NCI-H524 (cell line): ENCODE data around the gene HSP90AB1.

Source experiments
- DNase-seq, 2 experiments: peaks; one replicate each; lab custom pipeline; 2025; lab: John Stamatoyannopoulos, UW

The HSP90AB1 gene

DNA sequence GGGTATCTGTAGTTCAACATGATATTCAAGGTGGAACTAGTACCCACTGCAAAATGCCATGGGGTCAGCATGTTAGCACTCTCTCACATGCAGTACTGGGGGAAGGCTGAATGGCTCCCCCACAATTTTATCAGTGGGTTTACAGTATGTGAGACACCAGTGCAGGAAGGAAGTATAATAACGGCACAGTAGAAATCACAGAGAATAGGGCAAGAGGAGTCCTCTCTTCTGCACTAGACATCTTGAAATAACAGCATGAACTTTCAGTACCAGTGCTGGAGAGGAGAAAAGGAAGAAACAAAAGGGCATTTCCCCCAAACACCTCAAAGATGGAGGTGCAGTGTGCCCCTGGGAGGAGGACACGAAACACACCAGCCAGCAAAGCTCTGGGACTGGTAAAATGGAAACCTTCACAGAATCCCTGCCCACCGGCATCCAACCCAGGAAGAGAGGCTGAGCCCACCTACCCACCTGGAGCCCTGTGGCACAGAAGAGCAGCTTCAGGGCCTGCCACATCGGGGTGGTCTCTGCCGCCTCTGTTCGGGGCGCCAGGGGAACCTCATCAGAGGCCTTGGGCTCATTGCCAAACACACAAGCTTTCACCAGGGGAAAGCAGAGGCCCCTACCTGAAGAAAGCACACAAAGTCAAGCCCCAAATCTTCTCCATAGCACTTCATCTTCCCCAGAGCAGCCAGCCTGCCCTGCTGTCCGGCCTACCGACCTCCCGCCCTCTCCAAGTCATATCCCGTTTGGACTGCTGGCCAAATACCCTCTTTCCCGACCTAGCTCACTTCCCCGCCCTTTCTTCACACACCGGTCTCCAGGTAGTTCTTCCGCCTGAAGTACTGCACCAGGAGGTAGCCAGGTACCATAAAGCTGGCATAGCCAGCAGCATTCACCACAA is 9.2 kb downstream of the HSP90AB1 start:
- DNase-seq = no peak

DNA sequence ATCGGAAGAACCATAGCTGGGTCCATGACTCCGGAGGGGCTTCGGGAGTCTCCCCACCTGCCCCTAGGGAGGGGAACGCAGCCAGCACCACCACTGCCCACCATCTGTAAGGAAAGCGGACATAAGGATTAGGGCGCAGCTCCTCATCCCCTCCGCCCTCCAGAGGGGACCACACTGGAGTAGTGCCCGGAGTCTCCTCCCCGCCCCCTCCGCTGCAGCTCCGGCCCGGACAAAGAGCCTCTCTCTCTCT is 9.8 kb downstream of the HSP90AB1 start:
- DNase-seq = no peak

DNA sequence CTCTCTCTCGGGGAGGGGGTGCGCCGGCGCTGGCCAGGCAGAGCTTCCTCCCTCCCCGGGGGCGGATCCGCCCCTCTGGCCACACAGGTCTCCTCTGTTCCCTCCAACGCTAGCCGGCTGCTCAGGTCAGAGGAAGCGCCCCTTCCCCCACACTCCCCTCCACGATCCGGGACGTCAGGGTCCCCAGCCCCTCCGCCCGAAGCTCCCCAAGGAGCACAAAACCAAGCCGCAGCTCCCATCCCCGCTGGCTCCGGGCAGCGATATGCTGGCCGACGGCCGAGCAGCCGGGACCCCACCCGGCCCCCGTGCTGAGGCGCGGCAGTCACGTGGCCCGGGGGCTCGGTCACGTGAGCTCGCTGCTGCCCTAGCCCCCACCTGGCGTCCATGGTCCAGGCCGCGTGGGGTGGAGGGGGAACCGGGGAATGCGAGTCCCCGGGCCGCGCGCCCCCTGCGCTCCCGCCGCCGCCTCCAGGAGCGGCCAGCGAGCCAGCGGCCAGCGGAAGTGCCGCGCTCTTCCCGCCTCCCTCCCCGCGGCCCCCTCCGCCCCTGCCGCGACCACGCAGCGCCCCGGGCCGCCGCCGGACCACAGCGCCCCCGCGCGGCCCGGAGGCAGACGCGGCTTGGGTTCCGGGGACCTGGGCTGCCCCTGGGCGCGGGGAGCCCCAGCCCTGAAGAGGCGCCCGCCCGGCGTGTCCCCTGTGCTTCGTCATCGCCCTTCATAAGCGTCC is 10.3 kb downstream of the HSP90AB1 start, which contains the start of gene SLC35B2:
Gene SLC35B2, minus strand, starts transcription at position 504 of the 728 bp plus-strand sequence. Its CDS starts 118 bp downstream, at position 386.
- DNase-seq = peak; percentile 31 to 62

DNA sequence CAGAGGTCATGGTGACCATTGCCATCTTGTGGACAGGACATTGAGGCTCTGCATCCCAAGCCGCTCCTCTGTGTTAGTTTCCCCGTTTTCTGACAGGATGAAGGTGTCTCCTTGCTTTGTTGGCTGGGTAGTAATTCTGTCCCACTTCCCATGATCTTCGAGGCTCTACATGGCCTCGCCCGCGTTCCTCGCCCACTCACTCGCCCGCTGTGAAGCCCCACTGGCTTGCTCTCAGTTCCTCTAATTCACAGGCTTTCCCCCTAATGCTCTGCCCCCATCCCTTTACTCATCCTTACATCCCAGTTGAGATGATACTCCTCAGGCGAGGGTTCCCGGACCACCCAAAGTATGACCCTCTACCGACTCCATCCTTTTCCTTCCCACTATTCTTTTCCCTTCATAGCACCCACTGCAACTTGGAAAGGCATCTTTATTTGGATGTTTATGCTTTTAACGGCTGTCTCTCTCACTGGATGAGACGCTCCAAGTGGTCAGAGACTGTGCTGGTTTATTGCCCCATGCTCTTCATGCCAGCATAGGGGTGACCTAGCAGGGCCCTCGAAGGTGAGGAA is 10.9 kb downstream of the HSP90AB1 start:
- peak in 1 of 2 experiments; percentile 19 for DNase-seq

DNA sequence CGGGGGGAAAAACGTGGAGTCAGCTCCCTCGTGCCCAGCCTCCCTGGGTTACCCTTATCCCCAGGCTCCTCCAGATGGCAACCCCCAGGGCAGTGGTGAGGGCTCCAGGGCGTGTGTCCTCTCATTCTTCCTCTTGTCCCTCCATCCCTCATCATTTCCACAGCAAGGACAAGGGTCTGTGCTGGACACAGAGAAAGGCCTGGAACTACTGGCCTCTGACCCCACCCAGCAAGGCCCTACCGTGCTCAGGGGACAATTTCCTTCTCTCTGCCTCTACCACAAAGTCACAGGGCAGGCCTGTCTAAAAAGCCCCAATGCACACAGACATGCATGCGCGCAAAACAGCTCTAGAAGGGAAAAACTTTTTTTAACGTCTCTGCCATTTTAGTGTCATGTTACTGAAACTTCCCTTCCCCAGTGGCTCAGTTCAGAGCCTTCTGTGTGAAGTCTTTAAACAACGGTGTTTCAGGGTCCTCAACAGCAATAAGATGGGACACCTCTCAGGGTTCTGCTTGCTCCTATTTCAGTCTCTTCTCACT is 11.5 kb downstream of the HSP90AB1 start:
- DNase-seq = no peak

DNA sequence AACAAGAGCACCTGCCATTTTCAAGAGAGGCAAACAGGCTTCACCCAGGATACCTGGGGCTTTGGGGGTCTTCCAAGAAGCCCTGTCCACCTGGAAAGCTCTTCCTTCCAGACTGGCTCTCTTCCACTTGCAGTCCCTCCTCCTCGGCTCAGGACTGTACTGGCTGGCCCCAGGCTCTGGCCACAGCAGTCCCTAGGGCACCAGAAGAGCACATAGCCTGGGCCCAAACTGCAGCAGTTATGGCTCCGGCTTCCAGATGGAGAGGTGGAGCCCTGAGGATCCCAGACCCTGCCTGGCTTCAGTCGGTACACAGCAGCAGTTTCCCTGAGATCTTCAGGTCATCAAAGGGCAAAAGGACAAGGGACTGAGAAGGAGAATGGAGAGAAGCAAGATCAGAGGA is 12.0 kb downstream of the HSP90AB1 start:
- no peak for DNase-seq

DNA sequence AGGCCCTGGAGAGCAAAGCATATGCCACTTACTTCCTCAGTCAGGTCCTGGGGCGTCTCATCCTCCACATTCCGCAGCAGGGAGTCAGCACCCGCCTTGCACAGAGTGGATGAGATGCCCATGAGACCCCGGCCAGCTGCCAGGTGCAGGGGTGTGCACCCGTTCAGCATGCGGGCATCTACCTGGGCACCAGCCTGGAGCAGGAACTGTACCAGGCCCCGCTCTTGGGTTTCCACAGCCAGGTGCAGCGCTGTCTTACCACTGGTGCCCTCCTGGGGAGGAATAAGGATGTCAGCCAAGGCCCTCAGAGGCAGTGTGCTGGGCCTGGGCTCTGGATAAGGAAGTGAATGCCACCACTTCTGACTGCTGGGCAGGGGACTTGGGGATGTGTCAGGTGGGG is 13.1 kb downstream of the HSP90AB1 start:
- DNase-seq = no peak

DNA sequence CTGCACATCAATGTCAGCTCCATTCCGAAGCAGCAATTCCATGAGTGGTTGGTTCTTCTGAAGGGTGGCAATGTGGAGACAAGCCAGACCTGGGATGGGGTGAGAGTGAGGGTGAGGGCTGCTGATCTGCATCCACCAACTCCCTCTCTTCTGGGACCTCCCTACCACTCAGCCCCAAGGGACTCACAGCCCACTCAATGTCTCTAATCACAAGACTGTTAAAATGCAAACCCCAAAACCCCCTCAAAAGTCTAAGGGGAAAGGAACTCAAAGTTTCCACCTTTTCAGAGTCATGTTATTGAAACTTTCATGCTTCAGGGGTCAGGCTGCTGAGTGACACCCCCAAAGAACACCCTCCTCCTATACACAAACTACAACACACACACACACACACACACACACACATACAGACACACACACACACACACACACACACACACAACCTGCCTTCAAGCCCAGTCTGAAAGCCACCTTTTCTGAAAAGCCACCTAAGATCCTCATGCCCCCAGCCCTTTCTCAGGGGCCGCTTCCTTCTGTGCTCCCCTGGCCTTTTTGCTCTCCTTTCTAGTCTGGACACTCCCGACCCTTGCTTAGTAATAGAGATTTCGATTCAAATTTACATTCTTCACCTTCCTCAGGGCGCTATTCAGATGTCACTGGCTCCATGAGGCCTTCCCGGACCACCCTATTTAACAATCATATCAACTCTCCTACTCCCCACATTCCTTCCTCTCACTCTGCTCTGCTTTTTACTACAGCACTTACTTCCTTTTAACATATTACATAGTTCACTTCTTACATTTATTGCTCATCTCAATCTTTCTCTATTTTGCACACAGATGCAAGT is 13.8 kb downstream of the HSP90AB1 start:
- no peak for DNase-seq

DNA sequence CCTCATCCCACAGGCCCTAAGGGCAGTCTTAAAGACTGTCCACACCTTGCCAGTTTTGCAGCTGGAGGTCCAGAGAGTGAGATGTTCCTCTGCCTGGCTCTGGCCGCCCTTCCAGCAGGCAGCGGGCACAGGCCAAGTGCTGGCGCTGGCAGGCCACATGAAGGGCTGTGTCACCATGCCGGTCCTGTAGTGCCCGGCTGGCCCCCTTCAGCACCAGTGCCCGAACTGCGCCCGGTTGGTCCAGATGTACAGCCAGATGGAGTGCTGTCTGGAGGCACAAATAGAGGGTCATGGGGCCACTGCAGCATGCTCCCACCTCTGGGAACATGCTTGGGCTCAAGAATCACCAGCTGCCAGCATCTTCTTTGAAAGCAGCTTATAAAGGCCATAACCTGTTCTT is 14.7 kb downstream of the HSP90AB1 start:
- peak; percentile 78 to 81 for DNase-seq

DNA sequence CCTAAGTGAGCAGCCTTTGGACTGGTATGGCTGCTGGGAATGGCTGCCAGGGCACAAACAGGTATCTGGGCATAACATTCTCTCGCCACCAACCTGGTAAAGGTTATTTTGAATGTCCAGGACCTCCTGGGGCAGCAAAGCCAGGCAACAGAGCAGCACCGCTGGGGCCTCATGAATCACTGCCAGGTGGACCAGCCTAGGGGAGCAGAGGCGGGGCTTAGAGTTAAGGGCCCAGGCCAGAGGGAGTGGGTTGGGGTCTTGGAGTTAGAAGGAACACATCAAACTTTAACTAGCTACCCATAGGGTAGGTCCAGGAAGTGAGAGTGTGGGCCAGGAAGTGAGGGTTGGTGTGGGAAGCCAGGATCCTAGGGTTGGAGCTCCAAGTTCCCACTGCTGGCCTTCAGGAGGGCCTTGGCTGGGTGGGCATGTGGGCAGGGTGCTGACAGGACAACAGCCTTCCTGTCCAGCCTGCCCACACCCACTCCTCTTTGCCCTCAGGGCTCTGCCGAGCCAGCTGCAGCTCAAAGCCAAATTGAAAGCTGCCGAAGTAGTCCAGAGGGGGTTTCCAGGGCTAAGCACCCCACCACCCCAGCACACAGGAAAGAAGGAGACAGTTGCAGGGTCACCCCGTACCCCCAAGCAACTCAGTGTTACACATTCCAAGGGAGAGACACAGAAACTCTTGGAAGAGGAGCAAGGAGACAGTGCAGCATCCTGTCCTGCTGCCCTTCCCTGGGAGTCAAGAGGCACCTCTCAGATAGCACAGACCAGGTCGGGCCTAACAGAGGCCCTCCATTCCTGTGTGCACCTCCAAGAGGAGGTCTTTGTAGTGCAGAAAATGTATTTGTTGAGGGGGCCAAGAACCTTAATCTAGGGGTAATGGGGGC is 15.8 kb downstream of the HSP90AB1 start:
- no peak for DNase-seq

DNA sequence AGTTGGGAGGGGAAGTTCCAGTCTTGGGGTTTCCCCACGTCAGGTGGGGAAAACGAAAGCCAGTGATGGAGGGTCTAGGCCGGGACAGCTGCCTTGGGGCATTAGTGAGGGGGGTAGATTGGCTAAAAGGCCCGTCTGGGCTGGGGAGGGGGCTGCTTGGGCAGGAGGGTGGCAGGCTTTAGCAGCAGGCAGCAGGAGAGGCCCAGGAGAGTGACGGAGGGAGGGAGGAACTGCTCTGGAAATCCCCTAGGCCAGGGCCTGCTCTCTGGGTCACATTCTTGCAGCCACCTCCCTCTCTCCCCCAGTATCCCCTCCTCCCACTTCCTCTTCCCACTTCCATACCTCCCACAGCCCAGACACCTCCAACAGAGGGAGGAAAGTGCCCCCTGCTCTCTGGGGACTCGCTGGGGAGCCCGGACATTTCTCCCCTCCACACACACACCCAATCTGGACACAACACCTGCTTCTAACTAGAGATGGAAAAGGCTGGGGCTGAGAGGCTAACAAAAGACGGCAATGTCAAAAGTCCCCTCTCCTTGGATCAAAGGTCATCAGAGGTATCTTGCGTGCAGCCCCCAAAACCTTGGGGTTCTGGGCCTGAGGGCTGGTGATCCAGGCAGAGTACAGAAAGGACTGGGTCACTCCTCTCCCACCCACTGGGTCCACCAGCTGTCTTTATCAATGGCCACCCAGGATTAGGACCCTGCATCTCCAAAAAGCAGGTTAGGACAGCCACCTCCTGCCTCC is 16.6 kb downstream of the HSP90AB1 start:
- no peak for DNase-seq

DNA sequence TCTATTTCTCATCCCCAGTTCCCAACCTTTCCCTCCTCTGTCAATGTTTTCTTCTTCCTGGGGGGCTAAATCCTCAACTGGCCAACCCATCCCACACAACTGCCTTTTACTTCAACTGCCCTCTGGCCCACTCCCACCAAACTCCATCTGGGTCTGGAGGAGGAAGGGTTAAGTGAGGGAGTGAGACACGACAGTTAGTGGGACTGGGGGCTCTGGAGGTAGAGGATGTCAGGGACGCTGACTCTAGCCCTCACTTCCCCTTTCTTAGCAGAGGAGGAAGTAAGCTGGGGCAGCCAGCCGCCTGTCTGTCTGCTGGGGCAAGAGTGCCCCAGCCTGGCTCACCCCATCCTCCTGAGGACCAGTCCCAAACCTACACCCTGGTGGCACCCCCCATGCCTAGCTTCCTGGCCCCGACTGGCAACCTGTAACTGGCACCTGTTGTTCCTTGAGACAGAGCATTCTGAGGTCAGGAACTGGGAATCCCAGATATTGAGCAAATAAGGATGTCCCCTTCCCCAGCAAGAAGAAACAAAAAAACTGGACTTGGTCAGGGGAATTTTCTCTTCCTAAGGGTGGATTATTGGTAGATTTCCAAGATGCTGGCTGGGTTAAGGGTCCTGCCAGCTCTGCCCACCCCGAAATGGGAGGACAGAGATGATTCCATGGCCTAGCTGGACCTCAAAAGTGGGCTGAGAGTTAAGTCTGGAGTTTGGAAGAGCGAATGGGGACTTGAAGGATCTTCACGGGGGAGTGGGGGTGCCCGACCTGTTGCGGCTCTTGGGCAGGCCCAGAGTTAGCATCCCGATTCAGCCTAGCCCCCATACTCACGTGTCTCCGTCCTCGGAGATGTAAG is 17.5 kb downstream of the HSP90AB1 start:
- no peak for DNase-seq

DNA sequence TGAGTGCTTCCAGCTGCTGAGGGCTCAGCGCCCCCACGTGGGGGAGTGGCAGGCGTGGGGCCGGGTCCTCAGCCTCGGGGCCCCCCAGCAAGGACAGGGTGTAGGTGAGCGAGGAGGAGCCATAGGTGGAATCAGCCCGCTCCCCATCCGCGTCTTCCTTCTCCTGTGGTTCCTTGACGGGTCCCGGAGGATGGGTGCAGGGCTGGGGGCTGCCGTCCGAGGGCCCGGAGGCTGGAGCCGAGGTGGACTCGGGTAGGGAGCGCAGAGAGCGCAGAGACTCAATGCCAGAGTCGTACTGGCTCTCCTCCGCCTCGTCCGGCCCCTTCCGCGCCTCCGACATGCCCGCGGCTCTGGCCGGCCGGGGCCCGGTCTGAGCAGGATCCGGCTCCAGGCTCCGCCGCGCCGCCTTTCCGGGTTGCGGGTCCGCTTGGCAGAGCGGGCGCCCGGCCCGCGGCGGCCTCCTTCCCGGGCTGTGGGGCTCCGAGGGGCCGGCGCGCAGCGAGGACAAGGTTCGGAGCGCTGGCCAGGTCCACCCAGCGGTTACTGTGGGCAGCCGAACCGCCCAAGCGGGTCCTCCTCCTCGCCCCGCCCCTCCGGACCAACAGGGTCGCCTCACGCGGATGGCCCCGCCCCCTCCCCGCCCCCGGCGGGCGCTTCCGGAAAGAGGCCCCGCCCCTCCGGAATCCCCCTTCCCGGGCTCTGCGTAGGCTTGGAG is 18.3 kb downstream of the HSP90AB1 start, which contains the start of gene NFKBIE:
Gene NFKBIE, minus strand, starts transcription at position 545 of the 715 bp plus-strand sequence. Its CDS starts 205 bp downstream, at position 340.
- peak; percentile 73 to 87 for DNase-seq

DNA sequence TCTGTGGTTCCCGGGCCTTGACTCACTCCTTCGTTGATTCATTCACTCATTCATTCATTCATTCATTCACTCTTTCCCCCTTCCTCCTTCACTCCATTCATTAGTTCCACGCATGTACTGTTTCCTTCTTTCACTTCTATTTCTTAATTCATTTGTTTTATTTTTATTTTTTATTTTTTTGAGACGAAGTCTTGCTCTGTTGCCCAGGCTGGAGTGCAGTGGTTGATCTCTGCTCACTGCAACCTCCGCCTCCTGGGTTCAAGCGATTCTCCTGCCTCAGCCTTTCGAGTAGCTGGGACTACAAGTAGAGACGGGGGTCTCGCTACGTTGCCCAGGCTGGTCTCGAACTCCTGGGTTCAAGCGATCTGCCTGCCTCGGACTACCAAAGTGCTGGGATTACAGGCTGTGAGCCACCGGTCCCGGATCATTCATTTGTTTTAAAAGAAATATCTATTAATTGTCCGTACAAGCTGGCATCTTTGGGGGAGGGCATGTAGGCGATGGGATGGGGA is 18.9 kb downstream of the HSP90AB1 start:
- no peak for DNase-seq

DNA sequence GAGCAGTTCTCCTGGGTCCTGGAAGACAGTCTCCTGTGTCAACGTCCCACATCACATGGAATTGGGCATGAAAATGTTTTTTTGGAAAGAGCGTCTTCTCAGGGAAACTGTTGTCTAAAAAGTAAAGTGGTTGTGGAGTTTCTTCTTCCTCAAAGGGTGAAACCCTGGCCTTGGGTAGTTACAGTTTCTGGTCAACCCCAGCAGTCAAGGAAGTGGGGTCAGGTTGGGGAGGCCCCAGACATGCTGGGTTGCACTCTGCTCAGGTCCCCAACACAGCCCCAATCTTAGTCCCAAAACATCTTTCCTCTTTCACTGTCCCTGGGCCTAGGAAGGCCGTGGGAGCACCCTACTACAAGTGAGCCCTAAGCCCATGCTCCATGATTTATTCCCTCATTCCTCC is 19.4 kb downstream of the HSP90AB1 start:
- no peak for DNase-seq

DNA sequence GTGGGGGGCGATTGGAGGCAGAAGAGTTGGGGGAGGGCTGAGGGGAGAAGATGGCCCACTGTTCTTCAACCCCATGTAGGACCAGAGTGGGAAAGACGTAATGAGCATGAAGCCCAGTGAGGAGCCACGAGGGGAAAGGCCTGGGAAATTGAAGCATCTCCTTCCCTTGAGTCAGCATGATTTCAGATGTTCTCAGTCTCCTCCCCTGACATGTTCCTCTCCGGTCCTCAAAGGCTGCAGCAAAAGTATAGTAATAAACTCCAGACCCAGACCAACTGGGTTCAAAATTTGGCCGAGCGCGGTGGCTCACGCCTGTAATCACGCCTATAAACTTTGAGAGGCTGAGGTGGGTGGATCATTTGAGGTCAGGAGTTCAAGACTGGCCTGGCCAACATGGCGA is 20.4 kb downstream of the HSP90AB1 start:
- DNase-seq = no peak

DNA sequence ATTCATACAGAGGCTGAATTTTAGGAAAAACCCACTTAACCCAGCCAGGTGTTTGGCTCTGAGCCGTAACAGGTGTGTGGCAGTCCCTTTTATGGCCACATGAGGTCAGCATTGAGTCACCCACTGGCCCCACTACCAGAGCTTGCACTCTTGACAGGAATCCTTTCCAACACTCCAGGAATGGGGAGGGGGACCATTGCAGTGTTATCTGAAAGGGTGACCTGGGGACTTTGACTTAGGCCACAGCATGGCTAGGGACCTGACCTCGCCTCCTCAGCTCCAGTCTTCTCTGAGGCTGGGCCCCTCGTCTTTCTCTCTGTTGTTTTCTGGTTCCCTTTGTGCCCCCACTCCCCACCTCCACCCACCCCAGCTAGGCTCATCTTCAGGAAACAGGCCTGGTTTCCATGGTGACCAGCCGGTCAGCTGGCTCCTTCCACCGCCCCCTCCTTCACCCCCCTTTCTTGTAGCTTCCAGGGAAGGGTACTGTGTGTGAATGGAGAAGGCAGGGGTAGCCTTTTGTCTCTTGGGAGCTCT is 21.3 kb downstream of the HSP90AB1 start:
- DNase-seq = peak; percentile 53 to 81
